Liver (tissue), 9 donors: Measurements from ENCODE around the gene PPP1R18. TPM values are rescaled to one million over a fixed set of nuclear protein-coding genes. Genes with fewer than 3 reads are reported as not detected.

Source experiments
- DNase-seq: peaks from one replicate; pipeline ENCODE4 v3.0.0-alpha.2; 2017; ENCODE audit warnings: low spot score
- H3K27ac ChIP-seq, 2 donors: one replicate each; pipeline ENCODE4 v1.7.0; 2013; ENCODE audit warnings: inconsistent platforms in 2 of 2, low read length in 2 of 2, control low read depth in 1 of 2, low read depth in 1 of 2, mild to moderate bottlenecking in 1 of 2
- H3K27me3 ChIP-seq, 4 donors: one replicate each; pipeline versions ENCODE4 v1.6.1 to v1.7.0; 2013; ENCODE audit warnings: low read length in 3 of 4, inconsistent platforms in 1 of 4, mild to moderate bottlenecking in 1 of 4, moderate library complexity in 1 of 4; ENCODE audit not compliant: control insufficient read depth in 4 of 4, insufficient read depth in 4 of 4
- H3K36me3 ChIP-seq, 4 donors: one replicate each; pipeline versions ENCODE4 v1.6.1 to v1.7.0; 2013; ENCODE audit warnings: low read length in 3 of 4, mild to moderate bottlenecking in 3 of 4, low read depth in 1 of 4, moderate library complexity in 1 of 4; ENCODE audit not compliant: control insufficient read depth in 4 of 4, insufficient read depth in 3 of 4
- H3K4me1 ChIP-seq, 4 donors: one replicate each; pipeline versions ENCODE4 v1.6.1 to v1.7.0; 2013; ENCODE audit warnings: low read length in 3 of 4, mild to moderate bottlenecking in 3 of 4, moderate library complexity in 1 of 4; ENCODE audit not compliant: control insufficient read depth in 4 of 4, insufficient read depth in 4 of 4
- H3K4me3 ChIP-seq, 3 donors: one replicate each; pipeline versions ENCODE4 v1.6.1 to v1.7.0; 2013; ENCODE audit warnings: low read length in 3 of 3, control low read depth in 1 of 3, low read depth in 1 of 3, mild to moderate bottlenecking in 1 of 3
- H3K9ac ChIP-seq, 2 donors: one replicate each; pipeline ENCODE4 v1.7.0; 2013; ENCODE audit warnings: low read length in 2 of 2, mild to moderate bottlenecking in 2 of 2, moderate library complexity in 2 of 2, control low read depth in 1 of 2, low read depth in 1 of 2
- H3K9me3 ChIP-seq, 4 donors: one replicate each; pipeline versions ENCODE4 v1.6.1 to v1.7.0; 2013; ENCODE audit warnings: low read length in 3 of 4; ENCODE audit not compliant: control insufficient read depth in 4 of 4
- CTCF ChIP-seq: fragments of 150-350 bp; IDR thresholded peaks from 2 replicates; pipeline ENCODE4 v1.5.1; 2017; ENCODE audit warnings: improper control_type of control experiment, low read depth, low read length; ENCODE audit not compliant: missing input control
- EGR1 ChIP-seq, 2 donors: IDR thresholded peaks; 2 replicates each; pipeline ENCODE4 v1.6.1; 2016 to 2018; ENCODE audit warnings: antibody characterized with exemption in 2 of 2, low read depth in 2 of 2
- FOXA1 ChIP-seq: IDR thresholded peaks from 2 replicates; pipeline ENCODE4 v1.6.1; 2016; ENCODE audit warnings: antibody characterized with exemption
- FOXA2 ChIP-seq: IDR thresholded peaks from 2 replicates; pipeline ENCODE4 v1.6.1; 2016; ENCODE audit warnings: antibody characterized with exemption
- GABPA ChIP-seq, 2 donors: IDR thresholded peaks in 1 of 2; conservative IDR thresholded peaks in 1 of 2; 2 replicates each; pipeline ENCODE4 v1.6.1; 2016; ENCODE audit warnings: antibody characterized with exemption in 2 of 2, mild to moderate bottlenecking in 1 of 2, moderate library complexity in 1 of 2
- HNF4A ChIP-seq, 2 donors: conservative IDR thresholded peaks; 2 replicates each; pipeline ENCODE4 v1.6.1; 2016; ENCODE audit warnings: antibody characterized with exemption in 2 of 2, mild to moderate bottlenecking in 2 of 2
- JUND ChIP-seq, 2 donors: IDR thresholded peaks; 2 replicates each; pipeline ENCODE4 v1.6.1; 2016; ENCODE audit warnings: antibody characterized with exemption in 2 of 2
- MAX ChIP-seq: IDR thresholded peaks from 2 replicates; pipeline ENCODE4 v1.6.1; 2016; ENCODE audit warnings: antibody characterized with exemption
- NR2F2 ChIP-seq: IDR thresholded peaks from 2 replicates; pipeline ENCODE4 v1.6.1; 2016; ENCODE audit warnings: antibody characterized with exemption
- RAD21 ChIP-seq, 2 donors: IDR thresholded peaks; 2 replicates each; pipeline ENCODE4 v1.6.1; 2016; ENCODE audit warnings: antibody characterized with exemption in 2 of 2, mild to moderate bottlenecking in 2 of 2
- REST ChIP-seq: IDR thresholded peaks from 2 replicates; pipeline ENCODE4 v1.6.1; 2016; ENCODE audit warnings: antibody characterized with exemption, mild to moderate bottlenecking
- RXRA ChIP-seq, 2 donors: IDR thresholded peaks; 2 replicates each; pipeline ENCODE4 v1.6.1; 2017 to 2018; ENCODE audit warnings: antibody characterized with exemption in 2 of 2, mild to moderate bottlenecking in 1 of 2
- TAF1 ChIP-seq: conservative IDR thresholded peaks from 2 replicates; pipeline ENCODE4 v1.6.1; 2016; ENCODE audit warnings: antibody characterized with exemption, mild to moderate bottlenecking
- YY1 ChIP-seq: IDR thresholded peaks from 2 replicates; pipeline ENCODE4 v1.6.1; 2016; ENCODE audit warnings: antibody characterized with exemption, mild to moderate bottlenecking
- ZBTB33 ChIP-seq: IDR thresholded peaks from 2 replicates; pipeline ENCODE4 v1.6.1; 2016; ENCODE audit warnings: antibody characterized with exemption
- WGBS: extraction: QIAGEN DNeasy Blood & Tissue Kit; methylation state at CpG from one replicate; pipeline ENCODE4 v1.1.7; 2013; 5-methylcytosine and 5-hydroxymethylcytosine counted together
- polyA plus RNA-seq, 2 donors: library from polyadenylated mRNA; stranded (reverse) in 1 of 2; unstranded in 1 of 2; fragments of 200-250 nt in 1 of 2; fragments of >200 nt in 1 of 2; fragmentation: Nextera tagmentation in 1 of 2; extraction: Ambion mirVana in 1 of 2; gene quantifications; one replicate each; pipeline versions ENCODE4 v1.2.1 to v1.2.3, GENCODE V29; 2013 to 2015
- total RNA-seq, 2 donors: library from RNA; depleted of rRNA; stranded (reverse); fragments of >200 nt; gene quantifications; one replicate each; pipeline ENCODE4 v1.2.3, GENCODE V29; 2014
- donor health status: healthy.
- donor health status: healthy.
- donor health status: healthy.
- donor health status: healthy.
- donor health status: healthy.

Gene PPP1R18
- total and polyA plus RNA-seq, 4 donors: 7.4 to 17.4 (median 11.5) TPM

- Histone ChIP-seq H3K27me3 (no peaks in the 10 kb centered on the region), H3K36me3 (peaks cover 0 to 3% (median 0%) of the 10 kb centered on the region in 4 donors), H3K27ac (no peak overlapping the region), H3K4me1 (peaks cover 0 to 12% (median 6%) of the 10 kb centered on the region in 4 donors), H3K9me3 (no peaks in the 10 kb centered on the region), H3K4me3 (no peak overlapping the region), H3K9ac (no peak overlapping the region)
- no peak for DNase-seq
- WGBS: 74% methylated on average over 10 of the region's 10 CpGs
- TF ChIP-seq HNF4A (conservative IDR thresholded peaks at IDR 0.05) (peak in 1 of 2 donors; percentile 28), CTCF (peak; percentile 27), RAD21 (IDR thresholded peaks at IDR 0.05) (peak; percentile 63 to 68), MAX (no peak)
These were observed 46.0 kb downstream of the PPP1R18 start for GRCh38 chr6:30640481-30640880.

GRCh38 chr6:30635834-30636233 is 50.6 kb downstream of the PPP1R18 start:
- TF ChIP-seq HNF4A (conservative IDR thresholded peaks at IDR 0.05) (no peak), GABPA (IDR thresholded peaks at IDR 0.05 in 1 of 2, conservative IDR thresholded peaks at IDR 0.05 in 1 of 2) (no peak), NR2F2 (no peak), TAF1 (no peak), EGR1 (IDR thresholded peaks at IDR 0.05; ENCODE audit: low read depth in 2 of 2) (no peak), FOXA2 (no peak)
- Histone ChIP-seq H3K27ac (no peak overlapping the region), H3K27me3 (no peaks in the 10 kb centered on the region), H3K36me3 (peaks cover 0 to 13% (median 2%) of the 10 kb centered on the region in 4 donors), H3K4me1 (peaks cover 0 to 9% (median 0%) of the 10 kb centered on the region in 4 donors), H3K9ac (no peak overlapping the region), H3K4me3 (no peak overlapping the region), H3K9me3 (no peaks in the 10 kb centered on the region)
- WGBS: 97% methylated on average over 3 of the region's 3 CpGs
- DNase-seq: no peak

- H3K27ac ChIP-seq: peak within 1 kb of the TSS; percentile 69 to 91
- peak within 1 kb of the TSS; percentile 64 to 84 for H3K9ac ChIP-seq
- WGBS: 5% methylated on average over 36 of the region's 36 CpGs
- peaks cover 1 to 20% (median 12%) of the 10 kb centered on the region in 4 donors for H3K4me1 ChIP-seq
- peak; percentile 88 for DNase-seq
- peaks cover 13 to 43% (median 28%) of the 10 kb centered on the region in 4 donors for H3K36me3 ChIP-seq
- H3K9me3 ChIP-seq: no peaks in the 10 kb centered on the region
- no peaks in the 10 kb centered on the region for H3K27me3 ChIP-seq
- H3K4me3 ChIP-seq: peak within 1 kb of the TSS; percentile 60 to 83 (median 61)
- TF ChIP-seq RAD21 (IDR thresholded peaks at IDR 0.05) (peak; percentile 24 to 54), FOXA1 (no peak), REST (no peak), YY1 (peak; percentile 38), CTCF (peak; percentile 22), HNF4A (conservative IDR thresholded peaks at IDR 0.05) (peak; percentile 59 to 73), TAF1 (no peak), GABPA (IDR thresholded peaks at IDR 0.05 in 1 of 2, conservative IDR thresholded peaks at IDR 0.05 in 1 of 2) (peak; percentile 73 to 91), JUND (IDR thresholded peaks at IDR 0.05) (no peak), NR2F2 (peak; percentile 93), EGR1 (IDR thresholded peaks at IDR 0.05; ENCODE audit: low read depth in 2 of 2) (no peak), RXRA (IDR thresholded peaks at IDR 0.05) (peak; percentile 40 to 78), ZBTB33 (no peak)
These were observed 59.7 kb downstream of the PPP1R18 start, which contains the start of gene ATAT1 for GRCh38 chr6:30626484-30627366. ATAT1 (plus strand) TSS chr6:30626874.
